HCT116 (cell line): Measurements from ENCODE around the gene FOXP1. TPM values are rescaled to one million over a fixed set of nuclear protein-coding genes. Genes with fewer than 3 reads are reported as not detected.

ENCODE experiments used
- ATAC-seq: fragments of 200-7000 bp; cut with Tn5 transposase; 2 replicates; pipeline ENCODE4 v1.9.1; 2020; ENCODE audit warnings: mild to moderate bottlenecking, moderate library complexity
- BruUV-seq: library from RNA; stranded (reverse); fragments of 400-500 nt; replicated peaks from 2 replicates; lab custom pipeline; 2021; lab: Mats Ljungman, UMichigan
- CTCF ChIA-PET: fragments of 300-600 bp; sonication (Branson Sonifier 250); formaldehyde crosslinking; loops from one replicate; lab custom pipeline; 2021; ENCODE audit warnings: antibody characterized with exemption; lab: Charles Lee
- POLR2A ChIA-PET: fragments of 300-600, 350-600 bp; sonication (Branson Sonifier 250); formaldehyde crosslinking; loops from one replicate; lab custom pipeline; 2021; ENCODE audit warnings: antibody characterized with exemption; lab: Charles Lee
- RAD21 ChIA-PET, 2 experiments: fragments of 300-600 bp; sonication (Branson Sonifier 250); formaldehyde crosslinking; loops; one replicate each; lab custom pipeline; 2023; ENCODE audit warnings: low total read pairs in 2 of 2; ENCODE audit not compliant: uncharacterized antibody in 2 of 2, unreplicated experiment in 2 of 2, low non-redundant PET in 1 of 2; lab: Charles Lee
- DNase-seq: peaks from one replicate; pipeline ENCODE4 v3.0.0-alpha.2; 2010; ENCODE audit warnings: low read depth, low spot score
- H2AFZ ChIP-seq: fragments of 200-600 bp; shearing (Covaris generic), sonication (generic); 2 replicates; pipeline ENCODE4 v1.6.1; 2017; ENCODE audit warnings: low read depth, mixed run types, mixed read lengths, antibody characterized with exemption, low read length; ENCODE audit not compliant: poor library complexity, severe bottlenecking
- H3K27ac ChIP-seq: 2 replicates; pipeline ENCODE4 v1.5.1; 2012; ENCODE audit warnings: low read depth, low read length
- H3K27me3 ChIP-seq: fragments of 200-600 bp; sonication (generic); 2 replicates; pipeline ENCODE4 v1.6.1; 2016; ENCODE audit warnings: mixed run types, low read length, mixed read lengths; ENCODE audit not compliant: insufficient read depth
- H3K36me3 ChIP-seq, 2 experiments: fragments of 200-500 bp in 1 of 2; fragments of 200-600 bp in 1 of 2; sonication (Bioruptor generic) in 1 of 2; sonication (generic) in 1 of 2; 2 replicates each; pipeline versions ENCODE4 v1.5.1 to v1.6.1; 2014 to 2016; ENCODE audit warnings: low read length in 2 of 2, inconsistent platforms in 1 of 2, mixed read lengths in 1 of 2, mixed run types in 1 of 2; ENCODE audit not compliant: insufficient read depth in 2 of 2, control insufficient read depth in 1 of 2
- H3K4me1 ChIP-seq, 2 experiments: fragments of 200-600 bp in 1 of 2; sonication (generic) in 1 of 2; 2 replicates each; pipeline versions ENCODE4 v1.5.1 to v1.6.1; 2012 to 2017; ENCODE audit warnings: low read length in 2 of 2, inconsistent platforms in 1 of 2, mild to moderate bottlenecking in 1 of 2, mixed read lengths in 1 of 2, mixed run types in 1 of 2, moderate library complexity in 1 of 2; ENCODE audit not compliant: insufficient read depth in 2 of 2, control insufficient read depth in 1 of 2
- H3K4me2 ChIP-seq: fragments of 200-600 bp; sonication (generic); 2 replicates; pipeline ENCODE4 v1.6.1; 2017; ENCODE audit warnings: mixed run types, low read length, mixed read lengths
- H3K4me3 ChIP-seq, 2 experiments: fragments of 200-600 bp in 1 of 2; sonication (generic) in 1 of 2; replicated peaks in 1 of 2; 2 replicates each; pipeline ENCODE4 v1.5.1; 2011 to 2016; ENCODE audit warnings: low read length in 2 of 2, control low read depth in 1 of 2, low read depth in 1 of 2, mild to moderate bottlenecking in 1 of 2, mixed read lengths in 1 of 2, mixed run types in 1 of 2
- H3K79me2 ChIP-seq: fragments of 200-600 bp; sonication (generic); 2 replicates; pipeline ENCODE4 v1.6.1; 2017; ENCODE audit warnings: mild to moderate bottlenecking, mixed run types, low read length, moderate library complexity, mixed read lengths; ENCODE audit not compliant: insufficient read depth
- H3K9ac ChIP-seq: fragments of 200-600 bp; sonication (generic); 2 replicates; pipeline ENCODE4 v1.6.1; 2016; ENCODE audit warnings: low read length, mixed read lengths
- H3K9me2 ChIP-seq: fragments of 200-600 bp; sonication (generic), shearing (Covaris generic); 2 replicates; pipeline ENCODE4 v1.6.1; 2017; ENCODE audit warnings: mixed run types, mild to moderate bottlenecking, moderate library complexity; ENCODE audit not compliant: insufficient read depth
- H3K9me3 ChIP-seq, 2 experiments: fragments of 200-500 bp in 1 of 2; fragments of 200-600 bp in 1 of 2; sonication (Bioruptor generic) in 1 of 2; sonication (generic) in 1 of 2; 2 replicates each; pipeline ENCODE4 v1.6.1; 2014 to 2017; ENCODE audit warnings: low read length in 2 of 2, mixed read lengths in 2 of 2, inconsistent platforms in 1 of 2, low read depth in 1 of 2, mild to moderate bottlenecking in 1 of 2, mixed run types in 1 of 2, moderate library complexity in 1 of 2; ENCODE audit not compliant: control insufficient read depth in 1 of 2, insufficient read depth in 1 of 2
- H4K20me1 ChIP-seq: fragments of 200-600 bp; sonication (generic), shearing (Covaris generic); 2 replicates; pipeline ENCODE4 v1.6.1; 2017; ENCODE audit warnings: mixed run types, mild to moderate bottlenecking, moderate library complexity; ENCODE audit not compliant: insufficient read depth
- EGR1 ChIP-seq: IDR thresholded peaks from 2 replicates; pipeline ENCODE4 v1.6.1; 2012; ENCODE audit warnings: low read depth
- EZH2 ChIP-seq: fragments of 200-600 bp; sonication (generic); IDR thresholded peaks from 2 replicates; pipeline ENCODE4 v1.6.1; 2017; ENCODE audit warnings: antibody characterized with exemption, mixed run types
- SIN3A ChIP-seq: IDR thresholded peaks from 2 replicates; pipeline ENCODE4 v1.6.1; 2012; ENCODE audit warnings: low read depth
- TCF7L2 ChIP-seq: IDR thresholded peaks from 2 replicates; pipeline ENCODE4 v1.7.0; 2011; ENCODE audit warnings: borderline replicate concordance, inconsistent platforms; ENCODE audit not compliant: insufficient read depth, insufficient read length; ENCODE audit errors: extremely low read depth
- intact Hi-C: fragments of 100-400 bp; cut with micrococcal nuclease; formaldehyde crosslinking; loops from 2 replicates; pipeline ENCODE4 v1.10.0; 2022
- total RNA-seq: library from RNA; stranded (reverse); gene quantifications from one replicate; pipeline ENCODE4 v1.2.1, GENCODE V29; 2021; ENCODE audit not compliant: unreplicated experiment

Gene FOXP1
- total RNA-seq, 1 experiment from 2014 or later, result 11.4 TPM

DNA sequence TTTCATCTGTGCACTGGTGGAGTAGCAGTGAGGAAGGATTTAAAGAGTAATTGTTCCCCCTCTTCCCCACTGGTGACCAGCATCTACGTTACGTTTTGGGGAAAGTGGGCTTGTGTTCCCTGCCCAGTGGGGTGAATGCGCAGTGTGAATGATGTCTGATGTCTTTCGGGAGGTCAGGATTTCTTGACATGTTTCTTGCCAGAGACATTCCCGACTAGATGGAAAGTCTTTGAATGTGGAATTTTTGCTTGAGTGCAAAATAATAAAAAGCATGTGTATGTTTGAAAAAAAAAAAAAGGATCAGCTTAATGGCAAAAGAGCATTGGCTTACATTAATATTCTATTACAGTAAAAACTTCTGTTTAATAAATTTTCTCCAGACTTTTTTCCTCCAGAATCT lies 632.2 kb downstream of the FOXP1 start:
- Histone ChIP-seq H3K27ac (no peak overlapping the region), H3K79me2 (no peaks in the 10 kb centered on the region), H3K27me3 (no peaks in the 10 kb centered on the region), H4K20me1 (no peaks in the 10 kb centered on the region), H3K4me1 (no peaks in the 10 kb centered on the region), H3K9me2 (no peaks in the 10 kb centered on the region), H3K9me3 (no peaks in the 10 kb centered on the region), H2AFZ (no peak overlapping the region), H3K9ac (no peak overlapping the region), H3K36me3 (no peaks in the 10 kb centered on the region), H3K4me2 (no peak overlapping the region), H3K4me3 (no peak overlapping the region)
- BruUV-seq, result no TSS peak
- POLR2A ChIA-PET, result interaction anchor here (0.6 kb wide), 1 partner anchor 481 kb away, joined by 3 read pairs; no protein-coding TSS in a partner anchor
- RAD21 ChIA-PET, result no interaction called here
- ATAC-seq, result no peak
- DNase-seq, result no peak
- CTCF ChIA-PET, result no interaction called here
- TF ChIP-seq EZH2, result no peak
- no peak for TF ChIP-seq TCF7L2
- TF ChIP-seq EGR1, result no peak
- intact Hi-C loops, result no loop called here

DNA sequence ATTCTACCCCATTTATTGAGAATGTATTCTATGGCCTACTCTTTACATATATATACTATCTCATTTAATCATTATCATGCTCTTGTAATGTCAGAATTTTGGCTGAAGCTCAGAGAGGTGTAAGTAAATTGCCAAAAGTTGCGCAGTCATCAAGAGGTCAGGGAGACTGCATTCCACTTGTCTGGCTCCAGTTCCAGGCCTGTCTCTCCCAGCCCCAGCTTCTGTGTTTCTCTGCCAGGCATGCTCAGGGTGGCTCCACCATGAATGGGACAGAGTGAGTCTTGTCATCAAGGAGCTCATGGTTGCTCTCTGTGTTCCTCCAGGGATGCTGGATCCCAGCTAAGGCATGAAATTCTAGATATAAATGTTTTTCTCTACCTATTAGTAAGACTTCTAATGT lies 635.9 kb downstream of the FOXP1 start:
- H2AFZ ChIP-seq, result no peak overlapping the region
- H3K4me1 ChIP-seq, result no peaks in the 10 kb centered on the region
- ATAC-seq, result no peak
- no peak overlapping the region for H3K27ac ChIP-seq
- H3K9me3 ChIP-seq, result no peaks in the 10 kb centered on the region
- H3K4me2 ChIP-seq, result no peak overlapping the region
- no peak overlapping the region for H3K4me3 ChIP-seq
- H3K27me3 ChIP-seq, result no peaks in the 10 kb centered on the region
- no peaks in the 10 kb centered on the region for H3K79me2 ChIP-seq
- H3K9ac ChIP-seq, result no peak overlapping the region
- BruUV-seq, result no TSS peak
- intact Hi-C loops, result no loop called here
- CTCF ChIA-PET, result interaction anchor here (0.6 kb wide), 1 partner anchor 33 kb away, joined by 3 read pairs; no protein-coding TSS in a partner anchor
- TF ChIP-seq SIN3A, result no peak
- no peaks in the 10 kb centered on the region for H3K9me2 ChIP-seq
- POLR2A ChIA-PET, result no interaction called here
- no peaks in the 10 kb centered on the region for H3K36me3 ChIP-seq
- DNase-seq, result no peak
- H4K20me1 ChIP-seq, result no peaks in the 10 kb centered on the region
- RAD21 ChIA-PET, result no interaction called here
